ENCODE results near the gene RPL36AL. TPM values are rescaled to one million over a fixed set of nuclear protein-coding genes. Genes with fewer than 3 reads are reported as not detected.

Gene RPL36AL
- total RNA-seq, 1 donor from 2014 or later = 345 TPM

DNA sequence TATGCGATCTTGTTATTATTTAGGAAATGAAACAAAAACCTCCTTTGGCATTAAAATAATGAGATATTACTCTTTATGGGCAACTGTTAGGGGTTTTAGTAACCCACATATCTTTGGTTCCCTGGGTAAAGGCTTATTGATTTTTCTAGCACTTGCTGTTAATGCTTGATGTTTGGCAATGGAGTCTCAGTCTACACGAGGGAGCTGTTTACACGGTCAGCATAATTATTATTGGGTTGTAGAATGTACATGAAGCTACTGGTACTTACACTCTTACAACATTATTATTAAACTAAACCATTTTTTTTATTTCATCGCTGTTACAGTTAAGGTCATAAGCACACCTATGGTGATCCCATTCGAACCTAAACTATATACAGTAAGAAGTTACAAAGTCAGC is 46.4 kb downstream of the RPL36AL start:
- FAIRE-seq (no peak), DNase-seq (ENCODE audit: low read depth) (no peak)
- peaks cover 4% of the 10 kb centered on the region for H3K36me3 ChIP-seq (ENCODE audit: control insufficient read depth, insufficient read depth, low read length)
- no peaks in the 10 kb centered on the region for H3K27me3 ChIP-seq (ENCODE audit: control insufficient read depth, insufficient read depth, low read length)
- H3K4me3 ChIP-seq (ENCODE audit: low read depth, low read length) = no peak overlapping the region
- TF ChIP-seq, protein P1, sequence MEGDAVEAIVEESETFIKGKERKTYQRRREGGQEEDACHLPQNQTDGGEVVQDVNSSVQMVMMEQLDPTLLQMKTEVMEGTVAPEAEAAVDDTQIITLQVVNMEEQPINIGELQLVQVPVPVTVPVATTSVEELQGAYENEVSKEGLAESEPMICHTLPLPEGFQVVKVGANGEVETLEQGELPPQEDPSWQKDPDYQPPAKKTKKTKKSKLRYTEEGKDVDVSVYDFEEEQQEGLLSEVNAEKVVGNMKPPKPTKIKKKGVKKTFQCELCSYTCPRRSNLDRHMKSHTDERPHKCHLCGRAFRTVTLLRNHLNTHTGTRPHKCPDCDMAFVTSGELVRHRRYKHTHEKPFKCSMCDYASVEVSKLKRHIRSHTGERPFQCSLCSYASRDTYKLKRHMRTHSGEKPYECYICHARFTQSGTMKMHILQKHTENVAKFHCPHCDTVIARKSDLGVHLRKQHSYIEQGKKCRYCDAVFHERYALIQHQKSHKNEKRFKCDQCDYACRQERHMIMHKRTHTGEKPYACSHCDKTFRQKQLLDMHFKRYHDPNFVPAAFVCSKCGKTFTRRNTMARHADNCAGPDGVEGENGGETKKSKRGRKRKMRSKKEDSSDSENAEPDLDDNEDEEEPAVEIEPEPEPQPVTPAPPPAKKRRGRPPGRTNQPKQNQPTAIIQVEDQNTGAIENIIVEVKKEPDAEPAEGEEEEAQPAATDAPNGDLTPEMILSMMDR (IDR thresholded peaks at IDR 0.05; ENCODE audit: insufficient read depth, low read length, severe bottlenecking) = no peak

GRCh38 chr14:49569281-49569680 is 51.1 kb downstream of the RPL36AL start:
- FAIRE-seq (no peak), DNase-seq (ENCODE audit: low read depth) (no peak)
- TF ChIP-seq, protein P1 (IDR thresholded peaks at IDR 0.05; ENCODE audit: insufficient read depth, low read length, severe bottlenecking) = no peak
- Histone ChIP-seq H3K27me3 (ENCODE audit: control insufficient read depth, insufficient read depth, low read length) (no peaks in the 10 kb centered on the region), H3K4me3 (ENCODE audit: low read depth, low read length) (no peak overlapping the region), H3K36me3 (ENCODE audit: control insufficient read depth, insufficient read depth, low read length) (no peaks in the 10 kb centered on the region)

Other genes starting within 250 kb of the RPL36AL start
- gene RPS29, start 34.2 kb downstream of the RPL36AL start, total RNA-seq = 1,155 and 1,758 TPM in 2 replicates
- 7.1 and 12.3 TPM in 2 replicates for gene LRR1, start 21.7 kb downstream of the RPL36AL start, total RNA-seq
- gene MGAT2, start 173 bp upstream of the RPL36AL start, total RNA-seq = 32.5 and 45.0 TPM in 2 replicates
- 8.3 and 10.8 TPM in 2 replicates for gene DNAAF2, start 14.6 kb upstream of the RPL36AL start, total RNA-seq
- 1.8 and 2.2 TPM in 2 replicates for gene POLE2, start 67.6 kb upstream of the RPL36AL start, total RNA-seq
- 0.90 and 1.1 TPM in 2 replicates for gene KLHDC1, start 72.5 kb upstream of the RPL36AL start, total RNA-seq
- 57.6 and 72.7 TPM in 2 replicates for gene KLHDC2, start 147.5 kb upstream of the RPL36AL start, total RNA-seq
- 30.3 and 45.8 TPM in 2 replicates for gene NEMF, start 232.2 kb upstream of the RPL36AL start, total RNA-seq

Data from bronchial epithelial cell (primary cell).